ENCODE measurements around the gene ACVRL1.

The ACVRL1 gene

GRCh38 chr12:51917746-51918453 lies 10.6 kb downstream of the ACVRL1 start:
- no peak for ATAC-seq
- TF ChIP-seq RARB (CRISPR knock-in tag; IDR thresholded peaks at IDR 0.05) (no peak), CSDC2 (CRISPR knock-in tag; IDR thresholded peaks at IDR 0.05) (no peak), OSR1 (CRISPR knock-in tag; IDR thresholded peaks at IDR 0.05) (no peak), SNAI2 (CRISPR knock-in tag; IDR thresholded peaks at IDR 0.05) (no peak), TCF4 (CRISPR knock-in tag; IDR thresholded peaks at IDR 0.05; ENCODE audit: borderline replicate concordance) (no peak), ZNF8 (CRISPR knock-in tag; IDR thresholded peaks at IDR 0.05) (no peak)

- TF ChIP-seq GLIS3 (CRISPR knock-in tag; IDR thresholded peaks at IDR 0.05) = no peak
- no peak for TF ChIP-seq ZFP3 (CRISPR knock-in tag; IDR thresholded peaks at IDR 0.05)
- TF ChIP-seq BACH2 (CRISPR knock-in tag; IDR thresholded peaks at IDR 0.05; ENCODE audit: borderline replicate concordance) = no peak
- no peak for TF ChIP-seq ZNF8 (CRISPR knock-in tag; IDR thresholded peaks at IDR 0.05)
- TF ChIP-seq TOX (CRISPR knock-in tag; IDR thresholded peaks at IDR 0.05; ENCODE audit: borderline replicate concordance) = no peak
- TF ChIP-seq POU6F1 (CRISPR knock-in tag; IDR thresholded peaks at IDR 0.05; ENCODE audit: borderline replicate concordance, low read depth) = no peak
- TF ChIP-seq PPARA (CRISPR knock-in tag; IDR thresholded peaks at IDR 0.05; ENCODE audit: borderline replicate concordance) = no peak
- TF ChIP-seq CSDC2 (CRISPR knock-in tag; IDR thresholded peaks at IDR 0.05) = no peak
- no peak for TF ChIP-seq ZNF565 (CRISPR knock-in tag; conservative IDR thresholded peaks at IDR 0.05; ENCODE audit: low read depth)
- no peak for TF ChIP-seq TSHZ2 (CRISPR knock-in tag; IDR thresholded peaks at IDR 0.05)
- no peak for TF ChIP-seq RARB (CRISPR knock-in tag; IDR thresholded peaks at IDR 0.05)
- no peak for TF ChIP-seq OSR1 (CRISPR knock-in tag; IDR thresholded peaks at IDR 0.05)
- TF ChIP-seq PATZ1 (CRISPR knock-in tag; IDR thresholded peaks at IDR 0.05; ENCODE audit: borderline replicate concordance) = no peak
- no peak for TF ChIP-seq ZNF70 (CRISPR knock-in tag; IDR thresholded peaks at IDR 0.05)
- TF ChIP-seq ZC3H10 (CRISPR knock-in tag; IDR thresholded peaks at IDR 0.05) = no peak
- TF ChIP-seq TCF4 (CRISPR knock-in tag; IDR thresholded peaks at IDR 0.05; ENCODE audit: borderline replicate concordance) = no peak
- no peak for TF ChIP-seq ISL1 (CRISPR knock-in tag; IDR thresholded peaks at IDR 0.05)
- no peak for ATAC-seq
Measured at GRCh38 chr12:51920046-51920445, 12.7 kb downstream of the ACVRL1 start.

- no peak for ATAC-seq
- TF ChIP-seq OSR1 (CRISPR knock-in tag; IDR thresholded peaks at IDR 0.05) (no peak), BACH2 (CRISPR knock-in tag; IDR thresholded peaks at IDR 0.05; ENCODE audit: borderline replicate concordance) (no peak), CREB5 (CRISPR knock-in tag; IDR thresholded peaks at IDR 0.05; ENCODE audit: low read depth) (no peak), TCF4 (CRISPR knock-in tag; IDR thresholded peaks at IDR 0.05; ENCODE audit: borderline replicate concordance) (no peak), TOX (CRISPR knock-in tag; IDR thresholded peaks at IDR 0.05; ENCODE audit: borderline replicate concordance) (no peak), ZFP30 (CRISPR knock-in tag; IDR thresholded peaks at IDR 0.05) (no peak), GLIS3 (CRISPR knock-in tag; IDR thresholded peaks at IDR 0.05) (no peak), SNAI2 (CRISPR knock-in tag; IDR thresholded peaks at IDR 0.05) (no peak), ZNF565 (CRISPR knock-in tag; conservative IDR thresholded peaks at IDR 0.05; ENCODE audit: low read depth) (no peak), ISL1 (CRISPR knock-in tag; IDR thresholded peaks at IDR 0.05) (no peak), ZFP3 (CRISPR knock-in tag; IDR thresholded peaks at IDR 0.05) (no peak), ZNF70 (CRISPR knock-in tag; IDR thresholded peaks at IDR 0.05) (no peak), PATZ1 (CRISPR knock-in tag; IDR thresholded peaks at IDR 0.05; ENCODE audit: borderline replicate concordance) (no peak)
Measured at GRCh38 chr12:51921017-51921725, 13.9 kb downstream of the ACVRL1 start.
